A673 (cell line): Measurements from ENCODE around the gene HTRA2.

Experiments used
- EZH2 ChIP-seq: fragments of 200-600 bp; sonication (generic); IDR thresholded peaks from 2 replicates; pipeline ENCODE4 v1.6.1; 2017; ENCODE audit warnings: borderline replicate concordance, low read depth, mild to moderate bottlenecking, mixed read lengths, antibody characterized with exemption, low read length; ENCODE audit not compliant: poor library complexity, severe bottlenecking
- TF ChIP-seq, protein P1 (sequence below): fragments of 300-800, 200-600 bp; sonication (generic); conservative IDR thresholded peaks from 2 replicates; pipeline ENCODE4 v1.5.1; 2017; ENCODE audit warnings: low read depth, mild to moderate bottlenecking, antibody characterized with exemption, low read length, moderate library complexity, mixed read lengths

DNA sequence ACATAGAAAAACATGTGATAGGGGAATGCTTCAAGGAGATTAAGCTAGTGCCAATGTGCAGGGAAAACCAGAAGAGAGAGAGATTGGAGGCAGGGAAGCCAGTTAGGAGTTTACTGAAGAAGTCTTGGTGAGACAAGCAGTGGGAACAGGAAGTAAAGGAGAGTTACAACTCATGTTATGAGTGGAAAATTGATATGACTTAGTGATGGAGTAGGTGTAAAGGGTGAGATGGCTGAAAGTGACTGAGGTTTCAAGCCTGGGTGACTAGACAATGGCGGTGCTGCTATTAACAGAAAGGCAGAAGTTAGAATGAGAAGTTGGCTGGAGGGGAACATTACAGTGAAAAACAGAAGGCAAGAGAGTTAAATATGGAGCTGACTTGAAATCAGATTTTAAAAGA lies 41.3 kb downstream of the HTRA2 start:
- TF ChIP-seq, protein P1, sequence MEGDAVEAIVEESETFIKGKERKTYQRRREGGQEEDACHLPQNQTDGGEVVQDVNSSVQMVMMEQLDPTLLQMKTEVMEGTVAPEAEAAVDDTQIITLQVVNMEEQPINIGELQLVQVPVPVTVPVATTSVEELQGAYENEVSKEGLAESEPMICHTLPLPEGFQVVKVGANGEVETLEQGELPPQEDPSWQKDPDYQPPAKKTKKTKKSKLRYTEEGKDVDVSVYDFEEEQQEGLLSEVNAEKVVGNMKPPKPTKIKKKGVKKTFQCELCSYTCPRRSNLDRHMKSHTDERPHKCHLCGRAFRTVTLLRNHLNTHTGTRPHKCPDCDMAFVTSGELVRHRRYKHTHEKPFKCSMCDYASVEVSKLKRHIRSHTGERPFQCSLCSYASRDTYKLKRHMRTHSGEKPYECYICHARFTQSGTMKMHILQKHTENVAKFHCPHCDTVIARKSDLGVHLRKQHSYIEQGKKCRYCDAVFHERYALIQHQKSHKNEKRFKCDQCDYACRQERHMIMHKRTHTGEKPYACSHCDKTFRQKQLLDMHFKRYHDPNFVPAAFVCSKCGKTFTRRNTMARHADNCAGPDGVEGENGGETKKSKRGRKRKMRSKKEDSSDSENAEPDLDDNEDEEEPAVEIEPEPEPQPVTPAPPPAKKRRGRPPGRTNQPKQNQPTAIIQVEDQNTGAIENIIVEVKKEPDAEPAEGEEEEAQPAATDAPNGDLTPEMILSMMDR = no peak
- TF ChIP-seq EZH2 = no peak
